ENCODE results near the gene PDLIM3. TPM values are rescaled to one million over a fixed set of nuclear protein-coding genes. Genes with fewer than 3 reads are reported as not detected.
A peak's percentile ranks its signal among the peaks of the same experiment; 100 is the strongest.

Gene PDLIM3
- total RNA-seq, 4 donors from 2014 or later = 43.7 to 175 (median 107) TPM

DNA sequence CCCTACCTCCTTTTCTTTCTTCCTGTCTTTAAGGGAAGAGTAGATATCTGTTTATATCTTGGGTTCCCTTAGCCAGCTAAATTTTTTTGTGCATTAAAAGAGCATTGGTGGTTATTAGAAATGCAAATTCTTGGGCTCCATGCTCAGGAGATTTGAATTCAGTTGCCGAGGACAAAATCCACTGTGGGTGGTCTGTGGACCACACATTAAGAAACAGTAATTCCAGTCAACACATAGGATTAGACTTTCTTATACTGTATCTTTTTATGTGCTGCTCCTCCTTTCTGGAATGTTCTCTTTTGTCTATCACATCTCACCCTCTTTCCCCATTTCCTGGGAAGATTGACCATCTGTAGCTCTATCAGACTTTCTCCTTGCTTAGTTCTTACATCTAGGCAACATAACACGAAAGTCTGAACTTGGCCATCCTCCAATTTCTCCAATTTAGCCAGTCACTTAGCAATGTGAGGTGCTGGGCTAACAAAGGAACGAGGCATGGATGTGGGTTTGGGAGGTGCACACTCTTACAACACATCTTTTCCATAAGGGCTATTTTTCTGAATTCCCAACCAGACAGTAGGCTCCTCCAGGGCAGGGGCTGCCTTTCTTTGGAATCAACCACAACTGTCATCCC, 5.3 kb upstream of the PDLIM3 start:
- TF ChIP-seq, protein P1, sequence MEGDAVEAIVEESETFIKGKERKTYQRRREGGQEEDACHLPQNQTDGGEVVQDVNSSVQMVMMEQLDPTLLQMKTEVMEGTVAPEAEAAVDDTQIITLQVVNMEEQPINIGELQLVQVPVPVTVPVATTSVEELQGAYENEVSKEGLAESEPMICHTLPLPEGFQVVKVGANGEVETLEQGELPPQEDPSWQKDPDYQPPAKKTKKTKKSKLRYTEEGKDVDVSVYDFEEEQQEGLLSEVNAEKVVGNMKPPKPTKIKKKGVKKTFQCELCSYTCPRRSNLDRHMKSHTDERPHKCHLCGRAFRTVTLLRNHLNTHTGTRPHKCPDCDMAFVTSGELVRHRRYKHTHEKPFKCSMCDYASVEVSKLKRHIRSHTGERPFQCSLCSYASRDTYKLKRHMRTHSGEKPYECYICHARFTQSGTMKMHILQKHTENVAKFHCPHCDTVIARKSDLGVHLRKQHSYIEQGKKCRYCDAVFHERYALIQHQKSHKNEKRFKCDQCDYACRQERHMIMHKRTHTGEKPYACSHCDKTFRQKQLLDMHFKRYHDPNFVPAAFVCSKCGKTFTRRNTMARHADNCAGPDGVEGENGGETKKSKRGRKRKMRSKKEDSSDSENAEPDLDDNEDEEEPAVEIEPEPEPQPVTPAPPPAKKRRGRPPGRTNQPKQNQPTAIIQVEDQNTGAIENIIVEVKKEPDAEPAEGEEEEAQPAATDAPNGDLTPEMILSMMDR (IDR thresholded peaks at IDR 0.05) = no peak
- DNase-seq (ENCODE audit: low spot score) = no peak
- no peak for ATAC-seq (ENCODE audit: low FRiP score)

DNA sequence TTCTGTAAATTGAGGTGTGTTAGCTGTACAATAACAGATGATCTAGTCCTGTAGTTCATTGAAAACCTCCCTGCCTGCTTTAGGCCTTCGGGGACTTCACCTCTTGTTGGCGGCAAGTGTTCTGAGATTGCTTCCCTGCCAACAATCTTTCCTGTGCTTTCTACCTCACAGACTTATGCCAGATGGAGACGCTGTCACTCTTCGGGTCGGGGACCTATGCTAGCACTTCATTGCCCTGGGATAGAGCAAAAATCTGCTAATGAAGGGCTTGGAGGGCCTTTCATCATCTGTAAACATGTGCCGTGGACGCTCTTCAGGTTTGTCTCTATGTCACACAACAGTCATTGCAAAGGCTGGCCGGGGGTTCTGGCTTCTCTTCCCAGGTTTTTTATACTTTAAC, 4.7 kb upstream of the PDLIM3 start:
- TF ChIP-seq, protein P1 (IDR thresholded peaks at IDR 0.05) = no peak

GRCh38 chr4:185538806-185539205, 3.5 kb upstream of the PDLIM3 start:
- DNase-seq (ENCODE audit: low spot score) (no peak), ATAC-seq (ENCODE audit: low FRiP score) (no peak)
- TF ChIP-seq, protein P1 (IDR thresholded peaks at IDR 0.05) = no peak

More for the DNA sequence above, 4.7 kb upstream of the PDLIM3 start:
- DNase-seq (ENCODE audit: low spot score) = no peak
- no peak for ATAC-seq (ENCODE audit: low FRiP score)

DNA sequence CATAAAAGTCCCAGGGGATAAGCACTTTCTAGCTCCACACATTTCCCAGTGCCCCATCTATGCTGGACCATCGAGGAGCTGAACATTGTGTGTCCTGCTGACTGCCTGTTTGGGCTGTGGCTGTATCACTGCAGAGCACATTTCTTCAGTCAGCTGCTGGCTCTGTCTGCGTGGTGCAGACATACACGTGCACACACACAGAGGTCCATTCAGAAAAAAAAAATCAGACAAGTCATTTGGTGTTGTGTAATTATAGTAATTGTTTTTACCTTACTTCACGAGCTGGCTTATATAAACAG, 1.1 kb upstream of the PDLIM3 start:
- peak; percentile 50 for ATAC-seq (ENCODE audit: low FRiP score)
- no peak for DNase-seq (ENCODE audit: low spot score)
- TF ChIP-seq, protein P1 (IDR thresholded peaks at IDR 0.05) = no peak

DNA sequence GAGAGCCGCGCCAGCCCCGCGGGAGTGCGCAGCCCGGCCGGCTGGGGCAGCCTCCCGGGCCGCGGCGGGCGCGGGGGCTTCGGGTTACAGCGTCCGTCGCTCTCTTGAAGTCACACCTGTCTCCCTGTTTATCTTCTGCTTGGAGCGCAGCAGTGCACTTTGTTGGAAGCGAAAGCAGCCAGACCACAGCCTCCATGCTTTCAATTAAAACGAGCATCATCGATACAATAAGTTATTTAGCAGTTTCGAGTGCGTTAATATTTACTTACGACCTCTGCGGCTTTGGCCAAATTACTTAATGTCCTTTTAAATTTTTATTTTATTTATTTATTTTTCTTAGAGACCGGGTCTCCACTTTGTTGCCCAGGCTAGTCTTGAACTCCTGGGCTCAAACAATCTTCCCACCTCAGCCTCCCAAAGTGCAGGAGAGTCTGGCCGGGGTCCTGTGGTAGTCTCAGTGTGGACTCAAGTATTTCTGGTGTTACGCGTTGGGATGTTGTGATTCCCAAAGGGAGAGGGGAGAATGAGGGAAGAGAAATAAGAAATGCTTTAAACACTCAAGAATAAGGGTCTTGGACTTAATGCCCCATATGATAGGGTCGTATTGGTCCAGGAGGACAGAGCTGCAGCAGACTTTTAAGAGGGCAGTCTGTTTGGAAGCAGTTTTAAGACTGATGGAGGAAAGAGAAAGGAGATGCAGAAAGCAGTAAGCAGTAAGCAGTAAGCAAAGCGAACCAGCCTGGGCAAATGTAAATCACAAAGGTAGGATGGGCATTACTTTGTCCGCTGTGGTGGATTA, 504 bp upstream of the PDLIM3 start:
- DNase-seq (ENCODE audit: low spot score) (no peak), ATAC-seq (ENCODE audit: low FRiP score) (no peak)
- TF ChIP-seq, protein P1 (IDR thresholded peaks at IDR 0.05) = no peak

- TF ChIP-seq, protein P1 (IDR thresholded peaks at IDR 0.05) = no peak
- DNase-seq (ENCODE audit: low spot score) (no peak), ATAC-seq (ENCODE audit: low FRiP score) (no peak)
These were observed 819 bp downstream of the PDLIM3 start for GRCh38 chr4:185534511-185534865.

DNA sequence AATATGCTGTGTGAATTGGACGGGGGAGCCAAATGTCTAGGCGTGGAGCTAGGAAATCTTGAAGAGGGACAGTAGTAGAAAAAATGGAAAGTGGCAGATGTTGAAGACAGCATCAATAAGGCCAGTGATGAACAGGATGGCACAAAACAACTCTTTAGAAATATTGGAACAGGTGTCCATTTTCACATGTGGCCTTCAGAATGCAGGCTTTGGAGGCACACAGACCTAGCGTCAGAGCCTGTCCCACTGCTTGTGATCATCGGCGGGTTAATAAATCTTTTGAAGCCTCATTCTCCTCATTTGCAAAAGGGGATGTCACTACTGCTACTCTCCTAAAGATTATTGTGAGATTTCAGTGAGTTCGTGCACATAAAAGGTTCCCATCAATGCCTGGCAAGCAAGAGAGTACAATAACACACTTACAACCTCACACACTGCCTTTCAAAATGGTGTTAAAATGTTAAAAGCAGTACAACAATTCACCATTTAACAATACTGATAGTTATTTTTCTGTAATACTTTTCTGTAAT, 2.4 kb downstream of the PDLIM3 start:
- TF ChIP-seq, protein P1 (IDR thresholded peaks at IDR 0.05) = no peak
- DNase-seq (ENCODE audit: low spot score) = no peak

More for the DNA sequence above, 2.4 kb downstream of the PDLIM3 start:
- ATAC-seq (ENCODE audit: low FRiP score) = no peak
